ENCODE results near the gene HLA-DQB1.
"Not testable (repeated sequence)": the region's sequence is repeated elsewhere in the genome, so short reads cannot be mapped to it uniquely, and the experiment has no call there.

HLA-DQB1 gene

DNA sequence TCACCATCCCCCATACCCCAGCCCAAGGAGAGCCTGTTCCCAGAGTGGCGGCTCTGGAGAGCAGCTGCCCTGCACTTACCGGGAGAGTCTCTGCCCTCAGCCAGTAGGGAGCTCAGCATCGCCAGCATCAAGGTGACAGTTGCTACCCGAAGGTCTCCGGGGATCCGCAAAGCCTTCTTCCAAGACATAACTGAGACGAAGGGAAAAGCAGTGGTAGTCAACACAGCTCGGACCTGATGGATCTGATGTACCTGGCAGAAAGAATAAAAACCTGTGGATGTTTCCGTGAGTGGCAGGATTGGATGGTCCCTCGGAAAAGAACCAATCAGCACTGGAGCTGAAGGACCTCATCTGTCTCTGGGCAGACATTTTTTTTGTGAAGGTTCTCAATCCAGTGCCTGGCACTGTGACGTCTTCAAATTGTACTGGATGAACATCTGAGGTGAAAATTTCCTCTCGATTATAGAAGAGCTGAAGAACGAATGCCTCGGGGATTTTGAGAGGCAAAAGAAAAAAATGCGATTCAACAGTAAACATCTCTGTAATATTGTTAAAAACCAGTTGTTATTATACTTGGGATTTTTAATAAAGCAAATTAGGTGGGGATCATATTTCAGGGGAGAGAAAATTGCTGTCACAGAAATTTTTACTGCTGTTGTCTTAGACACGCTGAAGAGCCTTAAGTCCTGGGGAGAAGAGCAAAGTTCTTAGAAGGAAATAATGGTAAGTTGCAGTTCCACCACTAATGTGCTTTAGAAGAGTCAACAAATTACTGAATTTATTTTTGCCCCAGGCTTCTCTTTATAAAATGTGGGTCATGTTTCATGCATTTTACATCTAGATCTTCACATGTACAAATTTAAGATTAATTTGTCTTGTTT, at the start of gene HLA-DQB1:
TSS of gene HLA-DQB1 (minus strand) at position 238 of the 881 bp plus-strand sequence. CDS start at position 188, 50 bp downstream.
- peak; percentile 59 for DNase-seq

DNA sequence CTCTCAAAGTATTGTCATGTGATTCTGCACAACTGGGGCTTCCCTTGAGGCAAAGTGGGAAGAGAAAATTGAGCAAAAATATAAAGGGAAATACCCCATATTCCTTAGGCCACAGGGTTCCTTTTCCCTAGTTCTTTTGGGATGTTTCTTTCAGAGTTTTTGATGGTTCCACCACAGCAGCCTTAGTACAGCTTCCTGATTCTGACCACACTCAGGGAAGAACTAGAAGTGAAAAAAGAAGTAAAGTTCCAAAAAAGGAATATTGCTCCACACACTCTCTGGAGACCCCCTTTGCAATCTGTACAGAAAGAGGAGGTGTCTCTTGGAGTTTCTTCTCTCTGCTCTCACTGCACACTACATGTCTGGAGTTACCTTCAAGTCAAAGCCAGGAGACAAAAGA, 46.8 kb upstream of the HLA-DQB1 start:
- no peak for DNase-seq

DNA sequence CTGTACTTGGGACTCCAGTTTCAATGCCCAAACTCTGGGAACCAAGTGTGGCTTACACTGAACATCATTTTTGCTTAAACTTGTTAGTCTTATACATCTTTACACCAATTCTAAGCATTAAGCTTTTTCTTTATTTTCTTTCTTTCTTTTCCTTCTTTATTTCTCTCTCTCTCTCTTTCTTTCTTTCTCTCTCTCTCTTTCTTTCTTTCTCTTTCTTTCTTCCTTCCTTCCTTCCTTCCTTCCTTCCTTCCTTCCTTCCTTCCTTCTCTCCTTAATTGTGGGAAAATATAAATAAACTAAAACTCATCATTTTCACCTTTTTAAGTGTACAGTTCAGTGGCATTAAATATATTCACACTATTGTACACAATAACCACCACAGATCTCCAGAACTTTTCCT, 43.2 kb upstream of the HLA-DQB1 start:
- no peak for DNase-seq

DNA sequence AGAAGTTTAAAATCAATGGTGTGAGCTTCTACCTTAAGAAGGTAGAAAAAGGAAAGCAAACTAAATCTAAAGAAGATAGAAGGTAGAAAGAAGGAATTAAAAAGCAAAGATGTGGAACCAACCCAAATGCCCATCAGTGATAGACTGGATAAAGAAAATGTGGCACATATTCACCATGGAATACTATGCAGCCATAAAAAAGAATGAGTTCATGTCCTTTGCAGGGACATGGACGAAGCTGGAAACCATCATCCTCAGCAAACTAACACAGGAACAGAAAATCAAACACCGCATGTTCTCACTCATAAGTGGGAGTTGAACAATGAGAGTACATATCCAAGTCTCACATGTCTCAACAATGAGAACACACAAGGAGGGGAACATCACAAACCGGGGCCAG, 38.7 kb upstream of the HLA-DQB1 start:
- DNase-seq, result not testable (repeated sequence)

DNA sequence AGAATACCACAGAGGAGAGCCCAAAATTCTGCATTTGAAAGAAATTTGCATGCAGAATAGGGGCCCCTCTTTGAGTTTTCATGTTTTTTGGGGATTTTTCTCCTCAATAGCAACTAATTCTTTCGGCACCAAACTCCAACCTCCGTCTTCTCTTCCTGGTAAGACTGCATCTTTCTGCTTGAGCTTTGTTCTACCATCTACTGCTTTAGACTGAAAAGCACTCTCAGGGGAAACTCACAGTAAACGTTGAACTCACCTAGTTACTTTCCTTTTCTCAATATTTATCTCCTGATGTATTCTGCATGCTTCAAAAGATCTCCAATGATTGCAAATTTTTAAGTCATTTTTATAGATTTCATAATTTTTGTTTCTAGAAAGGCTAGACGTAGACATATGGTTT, 36.9 kb upstream of the HLA-DQB1 start:
- no peak for DNase-seq

DNA sequence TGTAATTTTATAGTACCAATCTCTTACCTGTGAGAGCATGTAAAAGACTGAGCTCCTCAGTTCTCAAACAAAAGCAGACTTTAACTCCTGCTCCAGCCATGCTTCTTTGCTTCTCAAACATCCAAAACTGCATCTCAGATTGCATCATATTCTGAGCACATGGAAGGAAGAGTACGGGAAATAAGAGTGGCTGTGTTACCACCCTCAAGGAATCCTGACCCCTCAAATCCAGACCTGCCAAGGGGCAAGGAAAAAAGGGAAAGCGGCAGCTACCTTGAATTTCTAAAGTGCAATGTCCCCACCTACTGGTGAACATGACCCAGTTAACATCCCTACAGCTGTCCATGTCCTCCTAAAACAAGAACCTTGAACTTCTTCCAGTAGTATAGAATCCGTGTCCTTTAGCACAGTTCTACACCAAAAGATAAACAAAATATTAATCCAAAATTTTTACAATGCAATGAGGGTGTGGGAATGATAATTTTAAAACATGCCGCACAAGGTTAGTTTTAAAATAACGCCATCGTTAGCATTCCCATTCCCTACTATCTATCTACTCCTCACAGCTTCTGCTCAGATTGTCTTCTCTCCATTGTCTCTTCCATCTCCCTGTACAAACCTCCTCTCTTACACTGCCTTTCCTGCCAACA, 34.1 kb upstream of the HLA-DQB1 start:
- peak; percentile 58 for DNase-seq

DNA sequence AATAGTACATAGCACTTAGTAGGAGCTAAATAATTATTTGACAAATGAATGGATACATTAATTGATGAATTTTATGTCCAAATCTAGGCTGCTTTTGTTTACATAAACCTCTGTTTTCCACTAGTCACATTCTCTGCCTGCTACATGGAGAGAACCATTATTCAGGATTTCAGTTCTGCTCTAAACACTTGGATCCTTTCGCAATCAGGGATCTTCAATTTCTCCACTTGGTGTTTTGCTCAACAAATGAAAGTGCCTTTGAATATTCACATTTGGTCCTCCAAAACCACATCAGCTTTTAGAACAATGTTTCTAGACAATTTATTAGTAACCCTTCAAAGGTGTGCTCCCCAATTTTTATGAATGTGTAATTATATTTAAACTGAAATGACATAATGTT, 30.6 kb upstream of the HLA-DQB1 start:
- DNase-seq, result no peak

DNA sequence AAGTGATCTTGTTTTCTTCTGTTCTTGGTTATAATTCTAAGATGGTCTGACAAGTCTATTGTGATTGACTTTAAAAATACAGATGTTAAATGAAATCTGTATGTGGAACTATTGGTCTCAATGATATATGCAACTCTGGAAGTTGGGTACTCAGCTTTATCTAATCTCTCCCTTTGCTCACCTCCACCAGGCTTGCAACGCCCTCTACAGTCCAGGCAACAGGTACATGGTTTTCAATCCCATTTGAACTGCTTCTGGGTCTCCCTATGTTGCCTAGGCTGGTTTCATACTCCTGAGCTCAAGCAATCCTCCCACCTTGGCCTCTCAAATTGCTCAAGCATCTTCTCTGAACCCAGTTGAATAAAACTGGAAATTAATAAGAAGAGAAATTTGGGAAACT, 25.6 kb upstream of the HLA-DQB1 start:
- DNase-seq, result peak; percentile 30

DNA sequence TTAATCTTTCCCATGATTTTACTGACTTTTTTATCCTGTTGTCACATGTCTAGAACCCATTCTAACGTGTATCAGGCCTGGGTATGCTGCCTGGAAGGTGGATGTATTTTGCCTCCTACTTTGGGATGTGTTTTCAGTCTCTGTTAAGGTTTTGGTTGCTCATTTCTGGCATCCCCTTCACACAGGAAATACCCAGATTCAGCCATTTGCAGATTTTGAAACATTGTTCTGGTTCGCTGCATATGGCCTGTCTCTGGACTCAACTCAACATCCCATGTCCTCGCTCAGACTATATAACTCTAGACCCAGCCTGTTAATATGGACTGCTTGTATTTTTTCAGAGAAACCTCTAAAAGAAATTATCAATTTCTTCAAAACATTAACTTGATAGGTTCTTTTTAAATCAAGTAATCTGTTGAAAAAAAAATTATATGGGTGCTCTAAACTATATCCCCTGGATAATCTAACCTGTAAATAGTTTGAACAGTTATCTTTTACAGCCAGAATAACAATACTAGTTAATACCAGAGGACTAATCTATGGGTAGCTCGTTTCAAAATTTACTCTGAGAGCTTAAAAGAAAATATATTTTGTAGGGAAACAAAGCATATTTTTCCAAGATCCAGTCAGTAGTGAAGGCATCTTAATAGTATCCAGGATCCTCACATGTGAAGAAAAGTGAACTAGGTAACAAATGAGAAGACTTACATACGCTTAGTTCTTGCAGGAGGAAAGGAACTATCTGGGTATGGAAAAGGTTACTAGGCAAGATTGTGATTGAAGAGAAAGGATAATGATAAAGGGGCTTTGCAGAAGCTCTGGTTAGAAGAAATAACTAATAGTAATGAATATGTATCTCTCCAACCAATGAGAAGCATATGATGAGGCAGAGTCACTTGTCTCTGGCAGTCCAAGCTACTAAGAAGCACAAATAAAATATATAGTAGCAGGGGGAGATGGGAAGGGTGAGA, 23.4 kb upstream of the HLA-DQB1 start:
- DNase-seq, result no peak

DNA sequence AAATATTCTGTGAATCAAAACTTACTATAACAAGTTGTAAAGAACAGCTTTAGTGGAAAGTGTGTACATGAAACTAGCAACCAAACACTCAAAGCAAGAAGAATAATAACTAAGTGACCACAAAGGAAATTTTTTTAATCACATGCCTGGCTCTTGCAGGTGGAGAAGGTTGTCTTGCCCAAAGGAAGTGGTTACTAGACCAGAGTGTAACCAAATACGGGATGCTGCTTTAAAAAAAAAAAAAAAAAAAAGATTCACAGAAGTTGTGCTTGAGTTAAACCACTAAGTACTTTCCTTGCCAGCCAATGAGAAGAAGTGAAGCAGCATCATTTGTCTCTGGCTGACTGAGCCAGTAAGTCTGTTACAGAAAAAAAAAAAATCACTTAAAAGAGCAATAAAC, 19.1 kb upstream of the HLA-DQB1 start:
- DNase-seq, result no peak

DNA sequence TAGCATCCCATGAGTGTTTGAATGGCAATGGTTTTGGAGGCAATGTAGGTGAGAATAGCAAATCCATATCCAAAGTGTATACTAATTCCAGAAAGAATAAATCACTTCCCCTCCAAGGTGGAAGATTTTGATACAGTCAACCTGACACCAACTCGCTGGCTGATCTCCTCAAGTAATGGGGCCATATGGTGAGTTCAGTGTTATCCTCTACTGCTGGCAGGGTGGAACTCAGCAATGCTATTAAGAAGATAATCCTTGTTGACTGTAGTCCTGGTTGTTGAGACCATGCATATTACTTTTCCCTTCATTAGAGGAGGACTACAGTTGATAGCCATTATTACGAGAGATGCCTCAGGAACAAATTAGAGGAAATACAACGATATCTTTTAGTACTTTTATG, 17.8 kb upstream of the HLA-DQB1 start:
- no peak for DNase-seq

DNA sequence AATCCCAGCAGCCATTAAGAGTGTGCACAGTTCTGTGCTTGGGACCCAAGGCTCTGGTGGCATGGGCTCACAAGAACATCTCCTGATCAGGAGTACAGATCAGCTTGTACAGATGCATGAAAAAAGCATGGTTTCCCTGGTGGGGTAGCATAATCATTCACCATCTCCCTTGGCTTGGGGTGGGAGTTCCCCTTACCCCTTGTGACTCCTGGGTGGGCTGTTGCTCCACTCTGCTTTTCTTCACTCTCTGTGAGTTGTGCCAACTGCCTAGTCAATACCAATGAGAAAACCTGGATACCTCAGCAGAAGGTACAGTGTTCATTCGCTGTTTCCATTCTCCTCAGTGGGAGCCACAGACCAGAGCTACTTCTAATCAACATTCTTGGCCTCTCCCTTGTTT, 13.6 kb upstream of the HLA-DQB1 start:
- no peak for DNase-seq

DNA sequence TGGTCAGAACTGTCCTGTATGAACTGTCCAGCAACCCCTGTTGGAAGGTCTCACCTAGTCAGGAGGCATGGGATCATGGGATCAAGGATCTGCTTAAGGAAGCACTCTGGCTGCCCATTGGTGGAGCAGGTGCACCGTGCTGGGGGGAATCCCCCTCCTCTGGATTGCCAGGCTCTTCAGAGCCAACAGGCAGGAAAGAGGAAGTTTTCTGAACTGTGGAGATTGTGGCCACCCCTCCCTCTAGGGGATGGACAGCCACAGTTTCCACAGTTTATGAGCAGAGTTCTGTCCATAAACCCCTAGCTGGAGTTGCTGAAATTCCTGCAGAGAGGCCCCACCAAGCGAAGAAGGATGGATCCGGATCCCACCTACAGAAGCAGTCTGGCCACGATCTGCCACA, 13.0 kb upstream of the HLA-DQB1 start:
- DNase-seq, result no peak

DNA sequence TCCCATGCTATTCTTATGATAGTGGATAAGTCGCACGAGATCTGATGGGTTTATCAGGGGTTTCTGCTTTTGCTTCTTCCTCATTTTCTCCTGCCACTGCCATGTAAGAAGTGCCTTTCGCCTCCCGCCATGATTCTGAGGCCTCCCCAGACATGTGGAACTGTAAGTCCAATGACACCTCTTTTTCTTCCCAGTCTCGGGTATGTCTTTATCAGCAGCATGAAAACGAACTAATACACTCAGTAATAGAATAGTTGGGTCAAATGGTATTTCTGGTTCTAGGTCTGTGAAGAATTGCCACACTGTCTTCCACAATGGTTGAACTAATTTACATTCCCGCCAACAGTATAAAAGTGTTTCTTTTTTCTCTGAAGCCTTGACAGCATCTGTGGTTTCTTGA, 7.7 kb upstream of the HLA-DQB1 start:
- DNase-seq, result not testable (repeated sequence)

DNA sequence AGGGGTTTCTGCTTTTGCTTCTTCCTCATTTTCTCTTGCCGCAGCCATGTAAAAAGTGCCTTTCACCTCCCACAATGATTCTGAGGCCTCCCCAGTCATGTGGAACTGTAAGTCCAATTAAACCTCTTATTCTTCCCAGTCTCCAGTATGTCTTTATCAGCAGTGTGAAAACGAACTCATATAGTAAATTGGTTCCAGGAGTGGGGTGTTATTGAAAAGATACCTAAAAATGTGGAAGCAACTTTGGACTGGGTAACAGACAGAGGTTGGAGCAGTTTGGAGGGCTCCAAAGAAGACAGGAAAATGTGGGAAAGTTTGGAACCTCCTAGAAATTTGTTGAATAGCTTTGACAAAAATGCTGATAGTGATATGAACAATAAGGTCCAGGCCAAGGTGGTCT, 5.5 kb upstream of the HLA-DQB1 start:
- DNase-seq, result not testable (repeated sequence)

DNA sequence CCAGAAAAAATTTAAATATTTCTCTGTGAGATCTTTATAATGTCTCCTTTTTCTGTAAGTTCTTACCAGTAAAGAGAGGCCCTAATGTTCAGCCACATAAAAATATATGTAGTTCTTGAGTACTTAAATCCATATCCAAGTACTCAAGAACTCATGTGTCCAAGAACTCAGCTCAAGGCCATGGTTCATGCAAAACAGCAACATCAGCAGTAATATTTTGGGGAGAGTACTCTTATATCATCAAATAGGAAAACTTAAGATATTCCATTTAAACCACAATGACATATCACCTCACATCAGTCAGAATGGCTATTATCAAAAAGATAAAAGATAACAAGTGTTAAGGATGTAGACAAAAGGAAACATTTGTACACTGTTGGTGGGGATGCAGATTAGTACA, 3.4 kb upstream of the HLA-DQB1 start:
- no peak for DNase-seq

DNA sequence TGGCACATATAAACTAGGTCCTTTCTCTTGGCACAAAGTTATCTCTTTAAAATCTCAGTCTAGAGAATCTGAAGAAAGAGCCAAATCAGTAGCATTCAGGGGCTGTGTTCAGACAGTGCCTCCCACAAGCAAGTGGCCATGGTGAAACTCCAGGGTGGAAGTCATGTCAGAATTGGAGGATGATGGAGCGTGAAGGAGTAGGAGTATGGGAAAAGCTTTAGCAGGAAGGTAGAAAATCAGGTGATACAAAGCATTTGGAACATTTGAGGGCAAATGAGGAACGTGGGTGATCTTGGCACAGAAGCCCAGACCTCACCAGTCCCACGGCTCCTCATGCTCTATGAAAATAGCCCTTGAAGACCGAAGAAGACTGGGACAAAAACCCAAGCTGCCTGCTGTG, 2.8 kb upstream of the HLA-DQB1 start:
- DNase-seq, result no peak

DNA sequence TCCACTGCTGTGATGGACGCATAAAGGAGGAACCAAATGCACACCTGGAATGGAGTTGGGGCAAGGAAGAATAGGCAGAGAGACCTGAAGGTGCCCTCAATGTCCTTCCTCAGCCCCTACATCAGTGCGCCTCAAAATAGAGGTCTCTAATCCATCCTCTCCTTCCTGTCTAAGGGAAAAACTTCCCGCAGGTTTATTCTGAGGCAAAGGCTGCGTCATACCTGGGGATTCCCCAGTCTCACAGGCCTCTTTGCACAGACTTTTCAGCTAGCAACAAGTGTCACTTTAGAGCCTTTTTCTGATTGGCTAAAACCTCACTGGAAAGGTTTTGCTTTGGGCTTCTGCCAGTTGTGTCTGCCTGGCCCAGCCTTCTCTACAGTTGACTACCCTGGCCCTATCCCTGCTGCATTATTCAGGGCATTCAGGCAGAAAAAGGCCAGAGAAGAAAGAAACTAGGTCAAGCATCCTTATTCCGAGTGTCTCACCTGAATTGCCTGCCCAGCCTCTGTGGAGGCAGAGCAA, 1.8 kb upstream of the HLA-DQB1 start:
- DNase-seq, result peak; percentile 38

DNA sequence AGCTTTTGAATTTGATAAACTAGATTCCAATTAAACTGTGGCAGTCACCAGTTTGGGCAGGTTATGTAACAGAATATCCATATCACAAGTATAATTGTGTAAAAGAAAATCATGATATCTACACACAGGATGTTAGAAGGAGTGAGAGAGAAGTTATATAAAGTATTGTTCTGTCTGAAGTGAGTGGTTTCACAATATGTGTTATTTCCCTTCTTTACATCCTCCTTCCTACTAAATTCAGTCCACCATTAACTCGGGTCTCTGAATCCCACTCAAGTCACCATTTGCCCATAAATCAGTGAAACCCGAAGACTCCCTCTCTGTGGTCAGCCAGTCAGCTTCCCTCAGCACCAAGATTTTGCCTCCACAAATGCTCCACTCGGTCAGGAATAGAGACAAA, 796 bp downstream of the HLA-DQB1 start:
- no peak for DNase-seq

DNA sequence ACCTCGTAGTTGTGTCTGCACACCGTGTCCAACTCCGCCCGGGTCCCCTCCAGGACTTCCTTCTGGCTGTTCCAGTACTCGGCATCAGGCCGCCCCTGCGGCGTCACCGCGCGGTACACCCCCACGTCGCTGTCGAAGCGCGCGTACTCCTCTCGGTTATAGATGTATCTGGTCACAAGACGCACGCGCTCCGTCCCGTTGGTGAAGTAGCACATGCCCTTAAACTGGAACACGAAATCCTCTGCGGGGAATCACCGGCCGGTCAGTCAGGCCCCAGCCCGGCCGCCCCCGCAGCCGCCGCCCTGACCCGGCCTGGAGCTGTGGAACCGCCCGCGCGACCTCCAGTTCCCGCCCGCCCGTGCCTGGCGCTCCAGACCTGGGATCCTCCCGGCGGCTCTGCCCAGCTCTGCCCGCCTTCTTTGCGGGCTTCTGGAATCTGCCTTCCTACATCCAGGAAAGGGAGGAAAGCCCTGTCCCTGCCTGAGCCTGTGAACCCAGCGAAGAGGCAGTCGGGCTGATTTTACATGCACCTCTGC, 1.6 kb downstream of the HLA-DQB1 start:
- no peak for DNase-seq

DNA sequence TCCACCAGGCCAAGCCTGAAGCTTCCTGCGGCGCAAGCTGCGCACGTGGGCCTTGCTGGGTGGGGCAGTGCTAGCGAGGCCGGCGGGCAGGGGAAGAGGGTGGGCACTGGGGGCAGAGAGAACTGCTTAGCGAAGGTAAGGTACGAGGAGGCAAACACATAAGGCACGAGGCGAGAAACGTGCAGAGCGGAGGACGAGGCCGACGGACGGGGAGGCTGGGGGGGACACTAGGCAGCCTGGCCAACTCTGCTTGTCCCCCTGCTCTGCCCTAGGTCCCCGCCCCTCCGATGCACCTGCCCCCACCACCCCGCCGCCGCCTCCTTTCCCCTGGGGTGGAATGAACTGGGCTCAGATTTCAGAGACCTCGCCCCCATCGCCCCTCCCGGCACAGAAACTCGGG, 2.1 kb downstream of the HLA-DQB1 start:
- no peak for DNase-seq

DNA sequence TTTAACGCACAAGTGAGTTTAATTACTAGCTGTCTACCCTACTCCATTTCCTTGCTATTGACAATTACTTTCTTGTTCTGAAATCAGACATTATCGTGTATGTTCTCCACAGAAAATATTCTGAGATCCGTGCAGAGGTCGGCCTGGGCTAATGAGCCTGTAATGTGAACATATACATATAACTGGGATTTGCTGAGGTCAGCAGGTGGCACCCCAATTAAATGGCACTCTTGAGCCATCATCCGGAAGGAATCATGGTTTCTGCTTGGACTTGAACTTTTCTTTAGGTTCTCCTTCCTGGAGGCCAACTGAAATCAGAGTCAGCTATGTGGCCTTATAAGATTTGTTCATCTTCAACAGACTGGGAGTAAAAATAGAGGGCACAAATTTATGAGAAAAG, 3.6 kb downstream of the HLA-DQB1 start:
- DNase-seq, result no peak

DNA sequence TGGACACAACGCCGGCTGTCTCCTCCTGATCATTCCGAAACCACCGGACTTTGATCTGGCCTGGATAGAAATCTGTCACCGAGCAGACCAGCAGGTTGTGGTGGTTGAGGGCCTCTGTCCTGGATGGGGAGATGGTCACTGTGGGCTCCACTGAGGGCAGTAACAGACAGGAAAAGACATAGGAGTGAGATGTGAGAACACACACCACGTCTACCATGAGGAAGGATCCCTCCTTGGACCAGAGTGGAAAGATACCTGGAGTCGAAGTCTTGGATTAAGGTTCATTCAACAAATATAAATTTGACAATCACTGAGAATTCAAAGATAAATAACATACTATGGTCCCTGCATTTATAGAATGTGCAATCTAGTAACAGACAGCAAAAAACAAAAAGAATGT, 4.4 kb downstream of the HLA-DQB1 start:
- DNase-seq, result no peak

All from hematopoietic multipotent progenitor cell treated with erythropoietin and hydrocortisone succinate and interleukin-3 and kit ligand, for 8 days (in vitro differentiated cells).